ENCODE data around the gene MAP3K1. TPM values are rescaled to one million over a fixed set of nuclear protein-coding genes. Genes with fewer than 3 reads are reported as not detected.

Gene MAP3K1
- total RNA-seq, 1 donor from 2014 or later, result 29.7 TPM

DNA sequence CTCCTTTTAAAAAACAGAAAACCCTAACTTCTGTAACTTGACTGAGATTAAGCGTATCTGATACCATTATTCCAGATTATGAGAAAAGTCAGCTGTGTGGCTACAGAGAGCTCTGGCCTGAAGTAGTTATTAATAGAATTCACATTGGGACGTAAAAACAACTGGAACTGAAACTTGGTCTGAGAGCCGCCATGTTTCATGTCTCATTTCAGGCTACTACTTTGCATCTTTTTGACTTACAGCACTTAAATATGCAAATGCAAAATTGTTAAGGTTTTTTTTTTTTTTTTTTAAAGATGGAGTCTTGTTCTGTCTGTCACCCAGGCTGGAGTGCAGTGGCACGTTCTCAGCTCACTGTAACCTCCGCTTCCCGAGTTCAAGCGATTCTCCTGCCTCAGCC lies 25.2 kb downstream of the MAP3K1 start:
- H3K4me3 ChIP-seq (ENCODE audit: low read length in 3 of 3), result no peak overlapping the region
- no peaks in the 10 kb centered on the region for H3K9me3 ChIP-seq (ENCODE audit: control insufficient read depth in 3 of 3, low read length in 3 of 3)
- H3K9ac ChIP-seq (ENCODE audit: low read depth in 1 of 3, low read length in 3 of 3), result no peak overlapping the region
- H3K27ac ChIP-seq (ENCODE audit: low read depth, low read length), result no peak overlapping the region
- H3K36me3 ChIP-seq (ENCODE audit: control insufficient read depth in 3 of 3, insufficient read depth in 3 of 3, low read length in 3 of 3), result no peaks in the 10 kb centered on the region
- peaks cover 5 to 9% (median 5%) of the 10 kb centered on the region in 3 donors for H3K4me1 ChIP-seq (ENCODE audit: control insufficient read depth in 3 of 3, insufficient read depth in 3 of 3, low read length in 3 of 3)
- no peaks in the 10 kb centered on the region for H3K27me3 ChIP-seq (ENCODE audit: control insufficient read depth in 3 of 3, insufficient read depth in 3 of 3, low read length in 3 of 3)

DNA sequence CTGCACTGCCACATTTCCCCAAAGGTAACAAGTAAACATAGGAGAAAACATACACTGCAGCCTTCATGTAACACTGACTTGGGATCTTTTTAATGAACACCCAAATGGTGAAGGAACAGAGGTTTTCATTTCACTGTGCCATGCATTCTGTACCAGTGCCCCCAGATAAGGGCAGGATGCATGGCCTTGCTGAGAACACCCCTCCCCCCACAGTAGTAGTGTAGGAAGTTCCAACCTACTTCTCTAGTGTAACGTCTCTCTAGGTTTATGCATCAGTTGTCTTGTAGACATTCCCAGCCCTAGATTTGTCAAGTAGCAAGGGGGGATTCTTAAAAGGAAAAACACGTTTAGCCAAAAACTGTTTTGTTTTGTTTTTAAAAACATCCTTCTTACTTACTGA lies 29.9 kb downstream of the MAP3K1 start:
- no peak overlapping the region for H3K27ac ChIP-seq (ENCODE audit: low read depth, low read length)
- no peaks in the 10 kb centered on the region for H3K27me3 ChIP-seq (ENCODE audit: control insufficient read depth in 3 of 3, insufficient read depth in 3 of 3, low read length in 3 of 3)
- H3K9ac ChIP-seq (ENCODE audit: low read depth in 1 of 3, low read length in 3 of 3), result no peak overlapping the region
- no peaks in the 10 kb centered on the region for H3K36me3 ChIP-seq (ENCODE audit: control insufficient read depth in 3 of 3, insufficient read depth in 3 of 3, low read length in 3 of 3)
- H3K9me3 ChIP-seq (ENCODE audit: control insufficient read depth in 3 of 3, low read length in 3 of 3), result no peaks in the 10 kb centered on the region
- no peak overlapping the region for H3K4me3 ChIP-seq (ENCODE audit: low read length in 3 of 3)
- H3K4me1 ChIP-seq (ENCODE audit: control insufficient read depth in 3 of 3, insufficient read depth in 3 of 3, low read length in 3 of 3), result peaks cover 0 to 8% (median 0%) of the 10 kb centered on the region in 3 donors

DNA sequence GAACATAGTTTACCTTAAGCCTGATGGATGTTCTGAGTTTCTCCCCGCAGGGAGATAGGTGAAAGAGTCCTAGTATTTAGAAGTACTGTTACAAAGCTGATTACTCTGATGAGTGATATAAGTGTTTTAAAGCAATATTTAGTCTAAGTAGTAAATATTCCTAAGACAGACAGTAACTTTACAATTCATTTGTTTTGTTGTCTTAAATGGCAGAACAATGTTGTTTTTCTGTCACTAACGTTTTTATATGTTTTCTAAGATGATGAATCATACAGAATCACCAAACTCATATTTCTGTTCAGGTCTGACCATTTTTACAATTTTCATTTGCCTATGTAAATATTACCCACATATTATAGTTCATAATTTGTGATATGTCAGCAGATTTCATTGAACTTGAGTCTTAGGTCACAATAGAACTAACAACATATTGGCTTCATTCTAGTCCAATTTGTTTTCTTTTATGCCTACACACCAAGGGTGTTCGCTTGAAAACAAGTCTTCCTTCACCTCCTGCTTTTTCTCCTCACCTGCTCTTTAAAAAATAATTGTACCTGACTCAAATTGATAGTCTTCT lies 30.6 kb downstream of the MAP3K1 start:
- Histone ChIP-seq H3K27ac (ENCODE audit: low read depth, low read length) (no peak overlapping the region), H3K9ac (ENCODE audit: low read depth in 1 of 3, low read length in 3 of 3) (no peak overlapping the region), H3K36me3 (ENCODE audit: control insufficient read depth in 3 of 3, insufficient read depth in 3 of 3, low read length in 3 of 3) (no peaks in the 10 kb centered on the region), H3K4me3 (ENCODE audit: low read length in 3 of 3) (no peak overlapping the region), H3K27me3 (ENCODE audit: control insufficient read depth in 3 of 3, insufficient read depth in 3 of 3, low read length in 3 of 3) (no peaks in the 10 kb centered on the region), H3K4me1 (ENCODE audit: control insufficient read depth in 3 of 3, insufficient read depth in 3 of 3, low read length in 3 of 3) (peaks cover 0 to 8% (median 0%) of the 10 kb centered on the region in 3 donors), H3K9me3 (ENCODE audit: control insufficient read depth in 3 of 3, low read length in 3 of 3) (no peaks in the 10 kb centered on the region)

- Histone ChIP-seq H3K27me3 (ENCODE audit: control insufficient read depth in 3 of 3, insufficient read depth in 3 of 3, low read length in 3 of 3) (no peaks in the 10 kb centered on the region), H3K9ac (ENCODE audit: low read depth in 1 of 3, low read length in 3 of 3) (no peak overlapping the region), H3K9me3 (ENCODE audit: control insufficient read depth in 3 of 3, low read length in 3 of 3) (no peaks in the 10 kb centered on the region), H3K4me1 (ENCODE audit: control insufficient read depth in 3 of 3, insufficient read depth in 3 of 3, low read length in 3 of 3) (peaks cover 3 to 25% (median 10%) of the 10 kb centered on the region in 3 donors), H3K36me3 (ENCODE audit: control insufficient read depth in 3 of 3, insufficient read depth in 3 of 3, low read length in 3 of 3) (no peaks in the 10 kb centered on the region), H3K27ac (ENCODE audit: low read depth, low read length) (no peak overlapping the region), H3K4me3 (ENCODE audit: low read length in 3 of 3) (no peak overlapping the region)
These were observed 32.9 kb downstream of the MAP3K1 start for GRCh38 chr5:56848206-56848605.

DNA sequence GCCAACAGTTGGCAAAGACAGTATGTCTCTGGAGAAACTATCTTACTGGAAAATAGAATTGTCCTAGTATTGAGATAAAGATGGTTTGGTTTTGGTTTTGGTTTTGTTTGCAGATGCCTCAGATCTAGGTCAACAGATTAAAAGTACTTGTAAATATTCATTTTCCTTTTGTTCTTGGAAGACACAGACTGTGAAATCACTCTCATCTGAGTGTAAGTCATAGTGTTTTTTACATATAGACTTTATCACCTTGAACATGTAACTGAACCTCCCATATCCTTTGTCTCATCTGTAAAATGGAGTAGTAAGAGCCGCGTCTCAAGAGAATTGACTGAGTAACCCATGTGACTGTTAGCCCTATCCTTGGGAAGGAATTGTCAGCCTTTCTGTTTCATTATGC lies 34.3 kb downstream of the MAP3K1 start:
- no peak overlapping the region for H3K9ac ChIP-seq (ENCODE audit: low read depth in 1 of 3, low read length in 3 of 3)
- H3K27me3 ChIP-seq (ENCODE audit: control insufficient read depth in 3 of 3, insufficient read depth in 3 of 3, low read length in 3 of 3), result no peaks in the 10 kb centered on the region
- no peak overlapping the region for H3K4me3 ChIP-seq (ENCODE audit: low read length in 3 of 3)
- H3K36me3 ChIP-seq (ENCODE audit: control insufficient read depth in 3 of 3, insufficient read depth in 3 of 3, low read length in 3 of 3), result no peaks in the 10 kb centered on the region
- H3K9me3 ChIP-seq (ENCODE audit: control insufficient read depth in 3 of 3, low read length in 3 of 3), result no peaks in the 10 kb centered on the region
- H3K4me1 ChIP-seq (ENCODE audit: control insufficient read depth in 3 of 3, insufficient read depth in 3 of 3, low read length in 3 of 3), result peaks cover 3 to 26% (median 11%) of the 10 kb centered on the region in 3 donors
- H3K27ac ChIP-seq (ENCODE audit: low read depth, low read length), result no peak overlapping the region

GRCh38 chr5:56850423-56850822 lies 35.1 kb downstream of the MAP3K1 start:
- Histone ChIP-seq H3K4me3 (ENCODE audit: low read length in 3 of 3) (no peak overlapping the region), H3K9ac (ENCODE audit: low read depth in 1 of 3, low read length in 3 of 3) (no peak overlapping the region), H3K27me3 (ENCODE audit: control insufficient read depth in 3 of 3, insufficient read depth in 3 of 3, low read length in 3 of 3) (no peaks in the 10 kb centered on the region), H3K4me1 (ENCODE audit: control insufficient read depth in 3 of 3, insufficient read depth in 3 of 3, low read length in 3 of 3) (peaks cover 4 to 29% (median 13%) of the 10 kb centered on the region in 3 donors), H3K9me3 (ENCODE audit: control insufficient read depth in 3 of 3, low read length in 3 of 3) (no peaks in the 10 kb centered on the region), H3K27ac (ENCODE audit: low read depth, low read length) (no peak overlapping the region), H3K36me3 (ENCODE audit: control insufficient read depth in 3 of 3, insufficient read depth in 3 of 3, low read length in 3 of 3) (no peaks in the 10 kb centered on the region)

GRCh38 chr5:56851258-56851941 lies 36.1 kb downstream of the MAP3K1 start:
- no peaks in the 10 kb centered on the region for H3K36me3 ChIP-seq (ENCODE audit: control insufficient read depth in 3 of 3, insufficient read depth in 3 of 3, low read length in 3 of 3)
- H3K9me3 ChIP-seq (ENCODE audit: control insufficient read depth in 3 of 3, low read length in 3 of 3), result no peaks in the 10 kb centered on the region
- H3K4me1 ChIP-seq (ENCODE audit: control insufficient read depth in 3 of 3, insufficient read depth in 3 of 3, low read length in 3 of 3), result peaks cover 4 to 29% (median 13%) of the 10 kb centered on the region in 3 donors
- no peak overlapping the region for H3K9ac ChIP-seq (ENCODE audit: low read depth in 1 of 3, low read length in 3 of 3)
- H3K4me3 ChIP-seq (ENCODE audit: low read length in 3 of 3), result no peak overlapping the region
- no peaks in the 10 kb centered on the region for H3K27me3 ChIP-seq (ENCODE audit: control insufficient read depth in 3 of 3, insufficient read depth in 3 of 3, low read length in 3 of 3)
- no peak overlapping the region for H3K27ac ChIP-seq (ENCODE audit: low read depth, low read length)

GRCh38 chr5:56852228-56853000 lies 37.1 kb downstream of the MAP3K1 start:
- no peaks in the 10 kb centered on the region for H3K9me3 ChIP-seq (ENCODE audit: control insufficient read depth in 3 of 3, low read length in 3 of 3)
- no peaks in the 10 kb centered on the region for H3K36me3 ChIP-seq (ENCODE audit: control insufficient read depth in 3 of 3, insufficient read depth in 3 of 3, low read length in 3 of 3)
- H3K27me3 ChIP-seq (ENCODE audit: control insufficient read depth in 3 of 3, insufficient read depth in 3 of 3, low read length in 3 of 3), result no peaks in the 10 kb centered on the region
- no peak overlapping the region for H3K27ac ChIP-seq (ENCODE audit: low read depth, low read length)
- H3K4me3 ChIP-seq (ENCODE audit: low read length in 3 of 3), result no peak overlapping the region
- H3K9ac ChIP-seq (ENCODE audit: low read depth in 1 of 3, low read length in 3 of 3), result no peak overlapping the region
- H3K4me1 ChIP-seq (ENCODE audit: control insufficient read depth in 3 of 3, insufficient read depth in 3 of 3, low read length in 3 of 3), result peaks cover 4 to 29% (median 13%) of the 10 kb centered on the region in 3 donors

DNA sequence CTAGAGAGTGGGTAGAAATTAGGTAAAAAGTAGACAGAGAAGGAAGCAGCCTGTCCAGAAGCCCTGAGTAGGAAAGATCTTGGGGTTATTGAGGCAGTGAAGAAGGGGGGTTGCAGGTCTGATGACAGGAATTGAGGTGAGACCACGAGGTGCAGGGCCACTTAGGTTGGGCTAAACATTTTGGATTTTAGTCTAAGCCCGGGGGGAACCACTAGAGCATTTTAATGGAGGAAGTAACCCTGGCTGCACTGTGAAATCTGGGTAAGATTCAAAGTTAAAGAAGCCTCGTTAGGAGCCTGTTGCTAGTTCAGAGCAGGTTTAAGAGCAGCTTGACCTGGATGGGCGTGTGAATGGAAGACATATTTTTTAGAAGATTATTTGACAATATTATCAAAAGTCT lies 38.3 kb downstream of the MAP3K1 start:
- Histone ChIP-seq H3K36me3 (ENCODE audit: control insufficient read depth in 3 of 3, insufficient read depth in 3 of 3, low read length in 3 of 3) (no peaks in the 10 kb centered on the region), H3K27me3 (ENCODE audit: control insufficient read depth in 3 of 3, insufficient read depth in 3 of 3, low read length in 3 of 3) (no peaks in the 10 kb centered on the region), H3K4me1 (ENCODE audit: control insufficient read depth in 3 of 3, insufficient read depth in 3 of 3, low read length in 3 of 3) (peaks cover 4 to 26% (median 13%) of the 10 kb centered on the region in 3 donors), H3K9me3 (ENCODE audit: control insufficient read depth in 3 of 3, low read length in 3 of 3) (no peaks in the 10 kb centered on the region), H3K4me3 (ENCODE audit: low read length in 3 of 3) (no peak overlapping the region), H3K27ac (ENCODE audit: low read depth, low read length) (no peak overlapping the region), H3K9ac (ENCODE audit: low read depth in 1 of 3, low read length in 3 of 3) (no peak overlapping the region)

DNA sequence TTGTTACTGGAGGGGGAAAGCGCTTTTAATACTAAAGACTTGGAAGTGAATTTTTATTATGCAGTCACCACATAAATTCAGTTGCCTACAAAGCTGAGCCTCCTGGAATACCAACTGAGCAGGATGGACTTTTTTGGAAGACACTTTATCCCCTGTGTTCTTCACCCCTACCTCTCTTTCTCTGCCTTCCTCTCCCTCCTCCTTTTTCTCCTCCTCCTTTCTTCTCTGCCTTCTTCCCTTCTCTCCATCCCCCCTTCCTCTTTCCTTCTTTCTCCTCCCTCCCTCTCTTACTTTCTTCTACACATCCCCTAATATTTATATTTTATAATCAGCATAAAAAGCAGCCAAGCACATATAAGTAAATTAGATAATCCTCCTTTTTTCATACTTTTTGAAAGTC lies 39.6 kb downstream of the MAP3K1 start:
- Histone ChIP-seq H3K9ac (ENCODE audit: low read depth in 1 of 3, low read length in 3 of 3) (no peak overlapping the region), H3K4me3 (ENCODE audit: low read length in 3 of 3) (no peak overlapping the region), H3K4me1 (ENCODE audit: control insufficient read depth in 3 of 3, insufficient read depth in 3 of 3, low read length in 3 of 3) (peaks cover 4 to 24% (median 13%) of the 10 kb centered on the region in 3 donors), H3K36me3 (ENCODE audit: control insufficient read depth in 3 of 3, insufficient read depth in 3 of 3, low read length in 3 of 3) (peaks cover 0 to 5% (median 0%) of the 10 kb centered on the region in 3 donors), H3K9me3 (ENCODE audit: control insufficient read depth in 3 of 3, low read length in 3 of 3) (no peaks in the 10 kb centered on the region), H3K27ac (ENCODE audit: low read depth, low read length) (no peak overlapping the region), H3K27me3 (ENCODE audit: control insufficient read depth in 3 of 3, insufficient read depth in 3 of 3, low read length in 3 of 3) (no peaks in the 10 kb centered on the region)

All from skeletal muscle tissue (tissue), 4 donors.